Activated CD4-positive, alpha-beta T cell treated with anti-CD3 and anti-CD28 coated beads, Interleukin-2, amount 10 ng/mL, durations not matched to agents 7 days and 5 days (primary cell): ENCODE results near the gene MYO1E. TPM values are rescaled to one million over a fixed set of nuclear protein-coding genes. Genes with fewer than 3 reads are reported as not detected.

ENCODE experiments used
- CTCF ChIA-PET: fragments of 350-600 bp; sonication (Branson Sonifier 250); formaldehyde crosslinking; loops from one replicate; lab custom pipeline; 2021; ENCODE audit warnings: antibody characterized with exemption; lab: Charles Lee
- POLR2A ChIA-PET: fragments of 350-600 bp; sonication (Branson Sonifier 250); formaldehyde crosslinking; loops from one replicate; lab custom pipeline; 2021; ENCODE audit warnings: antibody characterized with exemption; lab: Charles Lee
- DNase-seq: peaks from one replicate; pipeline ENCODE4 v3.0.0-alpha.2; 2020
- H3K27ac Mint-ChIP-seq: one replicate; pipeline ENCODE4 v1.8.0; 2021; ENCODE audit warnings: mild to moderate bottlenecking, moderate library complexity, mixed read lengths
- H3K27me3 Mint-ChIP-seq: one replicate; pipeline ENCODE4 v1.8.0; 2021; ENCODE audit warnings: mixed read lengths
- H3K36me3 Mint-ChIP-seq: one replicate; pipeline ENCODE4 v1.8.0; 2021; ENCODE audit warnings: low read depth, mixed read lengths
- H3K4me1 Mint-ChIP-seq: one replicate; pipeline ENCODE4 v1.8.0; 2021; ENCODE audit warnings: mixed read lengths
- H3K4me3 Mint-ChIP-seq: one replicate; pipeline ENCODE4 v1.8.0; 2021; ENCODE audit warnings: mild to moderate bottlenecking, moderate library complexity, mixed read lengths
- H3K9me3 Mint-ChIP-seq: one replicate; pipeline ENCODE4 v1.8.0; 2021; ENCODE audit warnings: mixed read lengths
- total RNA-seq, 2 experiments: library from RNA; stranded (reverse); gene quantifications; one replicate each; pipeline ENCODE4 v1.2.3, GENCODE V29; 2021

MYO1E gene
- total RNA-seq, 2 experiments from 2014 or later: 12.9 to 14.0 TPM

DNA sequence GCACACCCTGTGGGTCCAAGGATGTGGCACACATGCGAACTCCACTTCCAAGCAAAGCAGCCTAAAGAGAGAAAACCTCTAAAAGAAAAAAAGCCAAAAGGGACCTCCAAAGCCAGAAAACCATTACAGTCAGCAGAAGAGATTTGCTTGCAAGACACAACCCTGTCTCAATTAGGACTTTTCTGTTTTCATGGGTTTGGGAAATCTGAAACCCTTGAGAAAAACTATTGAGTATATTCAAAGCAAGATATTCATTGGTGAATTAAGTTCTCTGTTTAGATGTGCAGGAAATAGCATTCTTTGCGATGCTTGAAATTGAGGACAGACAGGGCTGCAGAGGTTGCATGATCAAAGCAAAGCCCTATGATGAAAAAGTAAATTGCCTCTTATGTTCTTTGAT, 176.3 kb downstream of the MYO1E start:
- no peaks in the 10 kb centered on the region for H3K9me3 Mint-ChIP-seq
- H3K4me1 Mint-ChIP-seq: peaks cover 6% of the 10 kb centered on the region
- peaks cover 4% of the 10 kb centered on the region for H3K27me3 Mint-ChIP-seq
- H3K4me3 Mint-ChIP-seq: no peak overlapping the region
- no peak overlapping the region for H3K27ac Mint-ChIP-seq
- H3K36me3 Mint-ChIP-seq: no peaks in the 10 kb centered on the region
- ChIA-PET POLR2A (no interaction called here), CTCF (no interaction called here)
- DNase-seq: no peak

DNA sequence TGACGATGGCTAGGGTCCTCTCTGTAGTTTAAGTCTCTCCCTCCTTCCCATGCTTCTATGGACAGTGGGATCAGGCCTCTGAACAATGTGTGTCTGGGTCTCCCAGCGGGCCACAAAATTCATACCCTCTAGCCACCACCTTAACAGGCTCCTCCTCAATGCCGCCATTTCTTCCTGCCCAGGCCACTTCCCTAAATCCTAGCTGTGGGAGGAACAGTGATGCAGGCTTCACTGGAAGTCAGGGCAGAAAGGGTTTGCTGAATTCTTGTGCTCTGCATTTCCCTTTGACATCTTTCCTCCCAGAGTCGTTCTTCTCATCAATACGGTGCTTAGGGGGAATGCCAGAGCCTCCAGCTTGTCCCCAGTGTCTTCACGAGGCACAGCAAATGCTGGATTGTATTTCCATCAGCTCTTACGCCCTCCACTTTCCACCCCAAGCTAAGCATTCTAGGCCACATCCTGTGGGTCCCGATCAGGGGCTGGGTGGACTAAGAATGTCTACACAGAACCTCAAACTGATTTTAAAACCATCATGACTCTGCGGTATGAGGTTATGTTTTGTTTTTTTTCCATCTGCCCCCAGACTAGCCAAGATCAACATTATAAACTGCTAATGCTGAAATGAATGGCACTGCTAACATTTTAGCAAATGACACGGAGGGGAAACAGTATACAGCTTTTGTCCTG, 177.9 kb downstream of the MYO1E start:
- DNase-seq: no peak
- CTCF ChIA-PET: interaction anchor here (0.8 to 1.2 kb wide), 2 partner anchors 9 to 199 kb away, joined by 3 read pairs; no protein-coding TSS in a partner anchor
- no peak overlapping the region for H3K27ac Mint-ChIP-seq
- H3K27me3 Mint-ChIP-seq: peaks cover 4% of the 10 kb centered on the region
- peaks cover 6% of the 10 kb centered on the region for H3K4me1 Mint-ChIP-seq
- no peaks in the 10 kb centered on the region for H3K36me3 Mint-ChIP-seq
- no peak overlapping the region for H3K4me3 Mint-ChIP-seq
- H3K9me3 Mint-ChIP-seq: no peaks in the 10 kb centered on the region
- POLR2A ChIA-PET: no interaction called here

DNA sequence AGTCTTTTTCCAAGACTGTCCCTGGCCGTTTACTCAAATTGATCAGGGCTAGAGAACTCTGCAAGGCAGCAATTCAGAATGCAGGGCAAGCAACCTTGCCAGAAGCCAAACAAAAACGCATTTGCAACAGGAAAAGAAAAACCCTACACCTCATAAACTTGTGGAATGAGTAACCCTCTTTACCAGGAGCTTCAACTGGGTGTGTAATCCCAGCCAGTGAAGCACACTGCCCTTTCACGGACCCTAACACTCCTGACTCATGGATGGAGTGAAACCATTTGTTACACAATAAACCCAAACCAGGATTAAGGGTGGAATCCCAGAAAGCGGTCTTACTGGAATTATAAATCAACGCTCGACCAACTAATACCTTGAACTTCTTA, 180.8 kb downstream of the MYO1E start:
- H3K4me3 Mint-ChIP-seq: no peak overlapping the region
- POLR2A ChIA-PET: no interaction called here
- no peak for DNase-seq
- peaks cover 6% of the 10 kb centered on the region for H3K4me1 Mint-ChIP-seq
- no peaks in the 10 kb centered on the region for H3K9me3 Mint-ChIP-seq
- CTCF ChIA-PET: interaction anchor here (0.8 kb wide), 1 partner anchor 233 kb away, joined by 3 read pairs; no protein-coding TSS in a partner anchor
- no peak overlapping the region for H3K27ac Mint-ChIP-seq
- peaks cover 9% of the 10 kb centered on the region for H3K27me3 Mint-ChIP-seq
- no peaks in the 10 kb centered on the region for H3K36me3 Mint-ChIP-seq

DNA sequence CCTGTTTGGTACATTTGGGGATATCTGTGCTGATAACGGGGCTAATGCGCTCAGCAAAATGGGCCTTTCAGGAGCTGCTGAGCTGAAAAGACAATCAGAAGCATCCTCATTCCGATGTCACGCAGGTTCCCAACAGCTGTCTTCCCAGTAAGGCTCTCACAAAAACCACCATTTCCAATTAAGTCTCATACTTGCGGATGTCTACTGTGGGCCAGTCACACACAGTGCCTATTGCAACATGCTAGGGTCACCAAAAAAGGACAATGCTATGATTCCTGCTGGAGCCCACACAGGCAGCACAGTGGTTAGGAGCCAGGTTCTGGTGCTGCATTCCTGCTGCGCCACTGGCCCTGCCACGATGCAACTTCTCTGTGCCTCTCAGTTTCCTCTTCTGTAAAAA, 182.4 kb downstream of the MYO1E start:
- DNase-seq: no peak
- H3K36me3 Mint-ChIP-seq: no peaks in the 10 kb centered on the region
- no peak overlapping the region for H3K27ac Mint-ChIP-seq
- ChIA-PET POLR2A (no interaction called here), CTCF (no interaction called here)
- H3K4me1 Mint-ChIP-seq: peaks cover 6% of the 10 kb centered on the region
- H3K27me3 Mint-ChIP-seq: peaks cover 11% of the 10 kb centered on the region
- H3K9me3 Mint-ChIP-seq: no peaks in the 10 kb centered on the region
- H3K4me3 Mint-ChIP-seq: no peak overlapping the region

DNA sequence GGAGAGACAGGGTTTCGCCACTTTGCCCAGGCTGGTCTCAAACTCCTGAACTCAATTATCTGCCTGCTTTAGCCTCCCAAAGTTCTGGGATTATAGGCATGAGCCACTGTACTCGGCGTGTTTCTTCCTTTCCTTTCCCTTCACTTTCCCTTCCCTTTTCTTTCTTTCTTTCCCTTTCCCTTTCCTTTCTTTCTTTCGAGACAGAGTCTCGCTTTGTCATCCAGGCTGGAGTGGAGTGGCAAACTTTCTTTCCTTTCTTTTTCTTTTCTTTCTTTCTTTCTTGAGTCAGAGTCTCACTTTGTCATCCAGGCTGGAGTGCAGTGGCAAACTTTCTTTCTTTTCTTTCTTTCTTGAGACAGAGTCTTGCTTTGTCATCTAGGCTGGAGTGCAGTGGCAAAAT, 183.4 kb downstream of the MYO1E start:
- H3K27ac Mint-ChIP-seq: peak overlapping the region; percentile 14

DNA sequence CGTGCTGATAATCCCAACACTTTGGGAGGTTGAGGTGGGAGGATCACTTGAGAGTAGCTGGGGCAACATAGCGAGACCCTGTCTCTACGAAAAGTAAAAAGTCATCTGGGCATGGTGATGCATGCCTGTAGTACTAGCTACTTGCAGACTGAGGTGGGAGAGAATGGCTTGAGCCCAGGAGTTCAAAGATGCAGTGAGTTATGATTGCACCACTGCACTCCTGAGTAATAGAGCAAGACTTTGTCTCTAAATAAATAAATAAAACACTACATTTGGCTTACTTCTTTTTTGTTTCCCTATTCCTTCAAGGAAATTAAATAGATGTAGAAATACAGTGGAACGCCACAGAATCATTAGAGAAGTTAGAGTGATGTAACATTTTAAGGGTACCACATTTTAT, 186.2 kb downstream of the MYO1E start:
- H3K4me1 Mint-ChIP-seq: no peaks in the 10 kb centered on the region
- H3K27ac Mint-ChIP-seq: no peak overlapping the region
- CTCF ChIA-PET: interaction anchor here (1.3 kb wide), 2 partner anchors 8 to 9 kb away, joined by 3 read pairs; no protein-coding TSS in a partner anchor
- peaks cover 4% of the 10 kb centered on the region for H3K36me3 Mint-ChIP-seq
- peaks cover 8% of the 10 kb centered on the region for H3K9me3 Mint-ChIP-seq
- no peak overlapping the region for H3K4me3 Mint-ChIP-seq
- DNase-seq: no peak
- POLR2A ChIA-PET: no interaction called here
- H3K27me3 Mint-ChIP-seq: peaks cover 7% of the 10 kb centered on the region

More for the DNA sequence above, 183.4 kb downstream of the MYO1E start:
- CTCF ChIA-PET: no interaction called here
- POLR2A ChIA-PET: no interaction called here
- Mint-ChIP-seq H3K27me3 (peaks cover 11% of the 10 kb centered on the region), H3K4me3 (no peak overlapping the region), H3K9me3 (no peaks in the 10 kb centered on the region), H3K4me1 (no peaks in the 10 kb centered on the region), H3K36me3 (no peaks in the 10 kb centered on the region)
- no peak for DNase-seq

DNA sequence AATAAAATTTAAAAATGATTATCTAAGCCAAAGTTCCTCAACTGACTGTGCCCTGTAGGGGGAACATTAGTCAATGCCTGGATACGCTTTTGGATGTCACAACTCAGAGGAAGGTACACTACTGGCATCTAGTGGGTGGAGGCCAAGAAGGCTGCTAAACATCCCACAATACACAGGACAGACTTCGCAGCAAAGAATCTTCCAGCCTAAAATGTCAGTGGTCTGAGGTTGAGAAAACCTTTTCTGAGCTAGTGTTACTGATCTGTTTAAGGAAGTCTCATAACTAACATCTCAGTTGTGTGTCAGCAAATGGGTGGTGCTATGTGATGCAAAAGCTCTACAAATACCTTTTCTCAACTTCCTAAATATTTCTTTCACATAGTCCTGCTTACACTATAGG, 186.9 kb downstream of the MYO1E start:
- Mint-ChIP-seq H3K27ac (no peak overlapping the region), H3K9me3 (peaks cover 14% of the 10 kb centered on the region), H3K4me1 (no peaks in the 10 kb centered on the region), H3K36me3 (peaks cover 10% of the 10 kb centered on the region), H3K4me3 (no peak overlapping the region), H3K27me3 (peaks cover 7% of the 10 kb centered on the region)
- POLR2A ChIA-PET: no interaction called here
- DNase-seq: no peak
- CTCF ChIA-PET: interaction anchor here (1.3 kb wide), 2 partner anchors 8 to 9 kb away, joined by 3 read pairs; no protein-coding TSS in a partner anchor

DNA sequence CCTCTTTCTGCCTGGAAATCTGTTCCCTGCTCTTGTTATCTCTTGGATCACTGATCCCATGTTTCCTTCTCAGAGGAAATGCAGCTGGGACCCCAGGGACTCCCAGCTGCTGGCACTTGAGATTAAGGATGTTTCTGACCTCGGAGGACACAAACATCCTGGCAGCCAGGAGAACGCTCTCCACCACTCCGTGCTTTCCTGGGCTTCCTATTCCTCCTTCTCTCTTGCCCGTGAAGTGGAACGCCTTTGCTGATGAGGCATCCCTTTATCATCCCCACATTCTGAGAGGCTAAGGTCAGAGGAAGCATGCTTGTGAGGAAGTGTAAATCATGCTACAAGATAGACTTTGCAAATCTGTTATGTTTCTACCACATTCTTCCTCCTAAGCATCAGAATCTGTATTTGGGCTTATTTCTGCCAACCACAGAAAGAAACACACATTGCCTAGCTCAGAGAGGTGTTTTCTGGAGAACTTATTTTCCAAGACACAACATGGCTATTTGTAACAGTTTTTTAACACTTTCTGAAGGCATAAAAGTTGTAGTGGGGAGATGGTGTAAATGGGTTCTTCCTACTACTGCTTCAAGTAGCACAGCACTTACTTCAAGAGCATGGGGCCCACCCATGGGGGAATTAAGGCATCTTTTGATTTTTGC, 191.6 kb downstream of the MYO1E start:
- POLR2A ChIA-PET: no interaction called here
- H3K36me3 Mint-ChIP-seq: peaks cover 10% of the 10 kb centered on the region
- no peak overlapping the region for H3K4me3 Mint-ChIP-seq
- H3K27me3 Mint-ChIP-seq: peaks cover 11% of the 10 kb centered on the region
- peaks cover 2% of the 10 kb centered on the region for H3K4me1 Mint-ChIP-seq
- DNase-seq: no peak
- peaks cover 17% of the 10 kb centered on the region for H3K9me3 Mint-ChIP-seq
- CTCF ChIA-PET: no interaction called here
- H3K27ac Mint-ChIP-seq: no peak overlapping the region

DNA sequence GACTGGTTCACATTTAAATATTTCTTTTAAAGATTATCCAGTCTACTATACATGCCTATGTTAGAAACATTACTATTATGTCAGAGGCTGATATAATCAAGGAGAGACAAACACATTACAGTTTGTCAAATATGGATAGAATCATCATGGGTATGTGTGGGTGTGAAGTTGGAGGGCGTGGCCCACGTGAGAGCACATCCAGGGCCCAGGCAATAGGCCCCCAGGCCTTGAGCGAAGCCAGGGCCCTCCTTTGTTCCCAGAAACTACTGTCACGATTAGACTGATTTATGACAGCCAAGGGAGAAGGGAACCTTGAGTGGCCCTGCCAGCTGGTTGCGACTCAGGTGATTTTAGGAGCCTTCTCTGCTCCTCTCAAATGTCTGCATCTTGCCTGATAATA, 193.0 kb downstream of the MYO1E start:
- H3K4me3 Mint-ChIP-seq: no peak overlapping the region
- peaks cover 17% of the 10 kb centered on the region for H3K9me3 Mint-ChIP-seq
- peaks cover 12% of the 10 kb centered on the region for H3K4me1 Mint-ChIP-seq
- ChIA-PET CTCF (no interaction called here), POLR2A (no interaction called here)
- H3K27me3 Mint-ChIP-seq: peaks cover 11% of the 10 kb centered on the region
- H3K27ac Mint-ChIP-seq: no peak overlapping the region
- DNase-seq: no peak
- H3K36me3 Mint-ChIP-seq: peaks cover 10% of the 10 kb centered on the region

DNA sequence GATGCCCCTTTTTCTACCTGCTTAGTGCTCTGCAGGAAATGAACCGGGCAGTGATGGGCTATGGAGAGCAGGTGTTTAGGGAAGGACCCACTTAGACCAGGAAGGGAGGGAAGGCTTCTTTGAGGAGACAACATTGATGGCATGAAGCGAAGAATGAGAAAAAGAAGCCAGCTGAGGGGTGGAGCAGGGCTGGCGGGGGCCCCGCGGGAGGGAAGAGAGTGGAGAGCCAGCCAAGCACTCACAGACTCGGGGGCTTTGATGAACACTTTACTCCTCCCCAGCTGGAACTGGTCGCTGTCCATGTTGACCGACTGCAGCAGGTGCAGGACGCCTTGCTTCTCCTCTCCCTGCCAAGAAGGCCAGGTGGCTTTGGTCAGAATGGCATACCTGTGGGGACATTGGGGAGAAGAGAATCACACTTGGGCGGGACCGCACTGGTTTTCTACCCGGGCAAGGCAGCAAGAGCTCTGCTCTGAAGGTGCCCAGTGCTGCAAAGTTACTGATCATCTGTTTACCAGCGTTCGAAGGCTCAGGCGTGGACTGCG, 194.4 kb downstream of the MYO1E start:
- peaks cover 17% of the 10 kb centered on the region for H3K9me3 Mint-ChIP-seq
- ChIA-PET CTCF (interaction anchor here (0.5 to 2.0 kb wide), 6 partner anchors 8 to 315 kb away, joined by 3 to 5 read pairs (median 4); no protein-coding TSS in a partner anchor), POLR2A (no interaction called here)
- H3K4me1 Mint-ChIP-seq: peaks cover 12% of the 10 kb centered on the region
- peaks cover 11% of the 10 kb centered on the region for H3K27me3 Mint-ChIP-seq
- peaks cover 10% of the 10 kb centered on the region for H3K36me3 Mint-ChIP-seq
- no peak for DNase-seq
- no peak overlapping the region for H3K4me3 Mint-ChIP-seq
- H3K27ac Mint-ChIP-seq: no peak overlapping the region

DNA sequence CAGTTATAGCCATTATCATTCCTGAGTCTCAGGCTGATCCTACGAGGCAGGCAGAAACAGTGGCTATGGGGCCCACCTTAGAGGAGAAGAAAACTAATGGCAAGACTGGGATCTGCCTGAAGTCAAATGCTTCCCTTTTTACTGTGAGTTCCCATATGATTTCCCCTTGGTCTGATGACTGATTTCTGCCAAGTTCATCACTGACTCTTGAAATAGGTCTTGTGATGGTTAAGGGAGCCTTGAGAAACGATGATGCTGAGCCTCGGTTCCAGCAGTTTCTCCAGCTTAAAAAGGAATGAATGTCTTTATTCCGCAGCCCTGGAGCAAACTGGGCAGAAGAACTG, 195.4 kb downstream of the MYO1E start:
- ChIA-PET POLR2A (no interaction called here), CTCF (interaction anchor here (1.1 to 2.0 kb wide), 5 partner anchors 9 to 316 kb away, joined by 3 to 5 read pairs (median 4); no protein-coding TSS in a partner anchor)
- Mint-ChIP-seq H3K9me3 (peaks cover 13% of the 10 kb centered on the region), H3K36me3 (peaks cover 10% of the 10 kb centered on the region), H3K4me3 (no peak overlapping the region), H3K27me3 (peaks cover 11% of the 10 kb centered on the region), H3K4me1 (peaks cover 12% of the 10 kb centered on the region), H3K27ac (no peak overlapping the region)
- no peak for DNase-seq

DNA sequence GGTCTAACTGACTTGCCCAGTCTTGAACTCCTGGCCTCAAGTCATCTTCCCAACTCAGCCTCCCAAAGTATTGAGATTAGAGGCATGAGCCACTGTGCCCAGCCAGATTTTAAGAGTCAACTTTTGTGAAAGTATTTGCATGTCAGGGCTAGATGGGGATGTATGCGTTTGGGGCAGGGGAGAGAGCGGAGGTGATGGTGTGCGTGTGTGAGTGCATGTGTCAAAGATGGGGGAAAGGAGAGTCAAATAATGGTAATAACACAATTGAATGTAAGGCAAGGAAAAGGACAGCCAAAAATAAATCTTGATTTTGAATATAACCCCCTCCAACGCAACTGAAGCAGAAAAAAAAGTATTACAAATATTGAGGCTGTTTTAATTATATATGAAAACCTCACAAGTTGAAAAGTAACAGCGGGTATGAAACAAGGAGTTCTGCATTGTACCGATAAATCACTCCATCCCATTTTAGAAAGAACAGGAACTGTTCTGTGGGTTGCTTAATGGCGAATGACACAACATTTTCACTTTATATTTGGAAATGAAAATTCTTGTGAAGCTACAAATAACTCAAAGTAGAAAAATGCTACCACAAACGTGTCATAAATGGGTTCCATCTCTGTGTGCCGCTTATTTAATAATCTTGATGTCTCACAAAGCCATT, 195.9 kb downstream of the MYO1E start:
- peaks cover 12% of the 10 kb centered on the region for H3K4me1 Mint-ChIP-seq
- no peak overlapping the region for H3K4me3 Mint-ChIP-seq
- peaks cover 9% of the 10 kb centered on the region for H3K36me3 Mint-ChIP-seq
- peaks cover 11% of the 10 kb centered on the region for H3K27me3 Mint-ChIP-seq
- CTCF ChIA-PET: interaction anchor here (0.6 to 1.7 kb wide), 5 partner anchors 9 to 1135 kb away, joined by 3 to 5 read pairs (median 4); no protein-coding TSS in a partner anchor
- POLR2A ChIA-PET: no interaction called here
- no peak for DNase-seq
- no peak overlapping the region for H3K27ac Mint-ChIP-seq
- peaks cover 12% of the 10 kb centered on the region for H3K9me3 Mint-ChIP-seq
